ENCODE results near the gene BAZ2A.
"Not testable (repeated sequence)": the region's sequence is repeated elsewhere in the genome, so short reads cannot be mapped to it uniquely, and the experiment has no call there.

The BAZ2A gene

GRCh38 chr12:56630180-56630632 lies at the start of gene BAZ2A:
TSS of gene BAZ2A (minus strand) at chr12:56630326. CDS start at chr12:56617530, 12,796 bp downstream.
- peak; percentile 88 for DNase-seq

DNA sequence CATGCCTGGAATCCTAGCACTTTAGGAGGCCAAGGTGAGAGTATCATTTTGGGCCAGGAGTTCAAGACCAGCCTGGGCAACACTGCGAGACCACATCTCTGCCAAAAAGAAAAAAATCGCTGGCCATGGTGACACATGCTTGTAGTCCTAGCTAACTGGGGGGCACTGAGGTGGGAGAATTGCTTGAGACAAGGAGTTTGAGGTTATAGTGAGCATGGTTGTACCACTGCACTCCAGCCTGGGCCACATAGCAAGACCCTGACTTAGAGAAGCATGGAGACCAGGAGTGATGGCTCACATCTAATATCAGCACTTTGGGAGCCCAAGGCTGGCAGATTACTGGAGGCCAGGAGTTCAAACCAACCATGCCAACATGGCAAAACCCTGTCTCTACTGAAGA lies 48.7 kb upstream of the BAZ2A start:
- DNase-seq, result no peak

DNA sequence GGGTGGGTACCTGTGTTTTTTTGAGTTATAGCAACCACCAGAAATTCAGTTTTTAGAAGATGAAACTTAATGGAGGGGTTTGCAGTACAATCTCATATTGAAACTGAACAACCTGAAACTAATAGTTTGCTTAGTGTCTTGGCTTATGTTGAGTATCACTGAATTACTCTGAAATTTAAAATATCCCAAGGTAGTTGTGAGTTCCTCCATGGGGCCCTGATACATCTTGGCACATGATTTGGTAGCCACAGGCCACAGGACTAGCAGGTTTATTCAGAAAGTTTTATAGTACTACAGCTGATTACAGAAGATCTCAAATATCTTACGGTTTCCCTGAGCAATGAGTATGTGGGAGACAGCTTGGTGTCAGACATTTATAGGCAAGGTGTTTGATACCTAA lies 47.6 kb upstream of the BAZ2A start:
- DNase-seq, result no peak

DNA sequence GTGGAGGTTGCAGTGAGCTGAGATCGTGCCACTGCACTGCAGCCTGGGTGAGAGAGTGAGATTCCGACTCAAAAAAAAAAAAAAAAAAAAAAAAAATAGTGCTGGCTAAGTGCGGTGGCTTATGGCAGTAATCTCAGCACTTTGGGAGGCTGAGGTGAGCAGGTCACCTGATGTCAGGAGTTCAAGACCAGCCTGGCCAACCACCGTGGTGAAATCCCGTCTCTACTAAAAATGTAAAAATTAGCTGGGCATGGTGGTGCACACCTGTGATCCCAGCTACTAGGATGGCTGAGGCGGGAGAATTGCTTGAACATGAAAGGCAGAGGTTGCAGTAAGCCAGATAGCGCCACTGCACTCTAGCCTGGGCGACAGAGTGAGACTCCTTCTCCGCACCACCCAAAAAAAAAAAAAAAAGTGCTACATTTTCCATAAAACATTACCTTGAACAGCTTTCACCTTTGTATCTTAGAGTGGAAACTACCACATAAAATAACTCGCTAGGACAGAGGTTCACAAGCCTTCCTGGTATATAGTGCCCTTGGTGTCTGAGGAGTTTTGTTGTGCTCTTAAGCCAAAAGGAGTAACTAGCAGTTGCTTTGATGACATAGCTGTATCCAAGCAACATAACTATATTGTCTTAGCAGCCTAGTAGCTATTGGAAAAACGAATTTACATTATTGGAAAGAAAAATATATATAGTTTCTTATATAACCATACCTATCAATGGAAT lies 46.9 kb upstream of the BAZ2A start:
- DNase-seq, result no peak

DNA sequence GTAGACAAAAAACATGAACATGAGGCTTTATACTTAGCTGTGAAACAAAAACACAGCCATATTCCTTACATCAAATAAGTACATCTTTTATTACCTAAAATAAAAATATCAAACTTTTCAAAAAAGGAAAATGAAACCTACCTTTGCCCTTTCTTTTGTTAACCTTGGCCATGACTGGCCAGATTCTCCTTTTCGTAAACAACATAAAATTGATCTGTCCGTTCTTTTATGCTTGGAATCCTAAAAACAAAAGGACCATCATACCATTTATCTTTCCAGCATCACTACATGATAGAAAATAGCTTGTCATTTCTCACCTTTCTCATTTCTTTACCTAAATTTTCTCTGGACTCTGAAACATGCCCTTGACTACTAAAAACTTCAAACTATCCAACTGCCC lies 41.5 kb upstream of the BAZ2A start:
- DNase-seq, result no peak

DNA sequence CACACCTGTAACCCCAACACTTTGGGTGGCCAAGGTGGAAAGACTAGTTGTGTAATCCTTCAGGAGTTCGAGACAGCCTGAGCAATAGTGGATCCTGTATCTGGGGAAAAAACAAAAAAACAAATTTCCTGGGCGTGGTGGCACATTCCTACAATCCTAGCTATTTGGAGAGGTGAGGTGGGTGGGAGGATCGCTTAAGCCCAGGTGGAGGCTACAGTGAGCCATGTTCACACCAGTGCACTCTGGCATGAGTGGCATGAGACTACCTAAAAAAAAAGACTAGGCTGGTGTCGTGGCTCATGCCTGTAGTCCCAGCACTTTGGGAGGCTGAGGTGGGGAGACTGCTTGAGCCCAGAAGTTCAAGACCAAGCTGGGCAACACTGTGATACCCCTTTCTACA lies 40.7 kb upstream of the BAZ2A start:
- DNase-seq, result no peak

GRCh38 chr12:56668197-56668457 lies 38.0 kb upstream of the BAZ2A start:
- DNase-seq, result no peak

GRCh38 chr12:56661979-56662638 lies 32.0 kb upstream of the BAZ2A start:
- DNase-seq, result no peak

- no peak for DNase-seq
Measured at GRCh38 chr12:56661560-56661959, 31.4 kb upstream of the BAZ2A start.

GRCh38 chr12:56658921-56659320 lies 28.8 kb upstream of the BAZ2A start:
- DNase-seq, result no peak

GRCh38 chr12:56657416-56658379 lies 27.6 kb upstream of the BAZ2A start:
- DNase-seq, result no peak

- not testable (repeated sequence) for DNase-seq
Measured at GRCh38 chr12:56653781-56654180, 23.7 kb upstream of the BAZ2A start.

DNA sequence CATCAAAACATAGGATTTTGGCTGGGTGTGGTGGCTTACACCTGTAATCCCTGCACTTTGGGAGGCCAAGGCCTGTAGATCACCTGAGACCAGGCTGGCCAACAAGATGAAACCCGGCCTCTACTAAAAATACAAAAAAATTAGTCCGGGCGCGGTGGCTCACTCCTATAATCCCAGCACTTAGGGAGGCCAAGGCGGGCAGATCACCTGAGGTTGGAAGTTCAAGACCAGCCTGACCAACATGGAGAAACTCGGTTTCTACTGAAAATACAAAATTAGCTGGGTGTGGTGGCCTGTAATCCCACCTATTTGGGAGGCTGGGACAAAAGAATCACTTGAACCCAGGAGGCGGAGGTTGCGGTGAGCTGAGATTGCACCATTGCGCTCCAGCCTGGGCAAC lies 17.9 kb upstream of the BAZ2A start:
- not testable (repeated sequence) for DNase-seq

GRCh38 chr12:56645717-56646446 lies 15.8 kb upstream of the BAZ2A start, which contains the start of gene ATP5F1B:
TSS of gene ATP5F1B (minus strand) at chr12:56645984. CDS start at chr12:56645963, 21 bp downstream.
- peak; percentile 94 for DNase-seq

DNA sequence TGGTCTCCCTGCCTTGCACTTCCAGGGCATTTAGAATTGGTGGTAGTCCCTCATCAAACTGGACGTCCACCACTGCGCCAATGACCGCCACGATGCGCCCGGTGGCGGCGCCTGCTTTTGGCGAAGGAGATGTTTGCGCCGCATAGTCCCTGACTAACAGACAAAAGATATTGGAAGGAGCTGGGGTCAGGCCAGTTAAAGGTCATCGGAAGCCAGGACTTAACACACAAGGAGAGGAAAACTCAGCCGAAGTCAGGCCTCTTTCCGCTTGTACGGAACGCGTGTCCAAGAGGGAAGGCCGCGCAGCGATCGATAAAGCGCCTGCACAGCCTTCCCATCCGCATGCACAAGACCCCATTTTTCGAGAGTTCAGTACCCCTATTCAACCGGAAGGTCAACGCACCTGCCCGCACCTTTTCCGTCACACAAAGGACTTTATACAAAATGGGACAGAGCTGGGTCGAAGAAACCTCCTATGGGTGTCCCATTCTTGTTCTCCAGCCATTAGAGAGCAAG lies 15.1 kb upstream of the BAZ2A start:
- no peak for DNase-seq

DNA sequence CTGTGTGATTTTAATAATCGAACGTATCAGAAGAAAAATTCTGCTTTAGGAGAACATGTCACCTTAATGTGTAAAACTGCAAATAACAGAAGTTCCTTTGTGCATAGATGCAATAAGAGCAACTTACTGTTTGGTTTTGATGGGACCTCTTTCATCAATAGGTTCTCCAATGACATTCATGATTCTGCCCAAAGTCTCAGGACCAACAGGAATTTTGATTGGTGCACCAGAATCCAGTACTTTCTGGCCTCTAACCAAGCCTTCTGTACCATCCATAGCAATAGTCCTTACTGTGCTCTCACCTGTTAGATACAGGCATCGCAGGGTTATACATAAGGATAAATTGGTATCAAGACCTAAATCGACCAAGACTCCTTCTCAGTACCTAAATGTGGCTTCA lies 14.5 kb upstream of the BAZ2A start:
- DNase-seq, result no peak

DNA sequence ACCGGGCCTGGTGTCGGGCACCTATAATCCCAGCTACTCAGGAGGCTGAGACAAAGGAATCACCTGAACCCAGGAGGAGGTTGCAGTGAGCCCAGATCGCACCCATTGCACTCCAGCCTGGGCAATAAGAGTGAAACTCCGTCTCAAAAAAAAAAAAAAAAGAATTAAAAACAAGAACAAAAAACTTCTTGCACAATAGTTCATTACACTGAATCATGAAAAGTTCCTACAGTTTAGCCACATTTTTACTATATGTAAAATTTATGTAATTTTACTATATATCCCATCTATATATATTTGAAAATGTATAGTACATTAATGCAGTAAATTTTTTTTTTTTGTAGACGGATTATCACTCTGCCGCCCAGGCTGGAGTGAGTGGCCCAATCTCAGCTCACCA lies 11.1 kb upstream of the BAZ2A start:
- no peak for DNase-seq

DNA sequence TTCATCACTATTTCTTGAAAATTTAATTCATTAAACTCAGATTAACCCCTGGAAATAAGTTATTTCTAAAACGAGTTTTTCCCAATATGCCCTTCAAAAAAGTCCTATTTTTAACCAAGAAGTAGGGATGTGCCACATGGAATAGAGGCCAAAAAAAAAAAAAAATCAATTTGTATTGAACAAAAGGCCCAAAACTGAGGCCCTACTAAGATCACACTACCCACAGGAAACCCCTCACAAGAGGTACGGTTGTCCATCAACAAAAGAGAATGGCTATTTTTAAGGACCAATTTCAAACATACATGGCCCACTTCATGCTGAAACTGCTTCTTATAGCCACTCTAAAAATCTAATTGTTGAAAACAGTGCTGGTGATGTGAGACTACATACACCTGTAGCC lies 7.5 kb upstream of the BAZ2A start:
- no peak for DNase-seq

GRCh38 chr12:56636675-56637540 lies 6.8 kb upstream of the BAZ2A start:
- peak; percentile 95 for DNase-seq

DNA sequence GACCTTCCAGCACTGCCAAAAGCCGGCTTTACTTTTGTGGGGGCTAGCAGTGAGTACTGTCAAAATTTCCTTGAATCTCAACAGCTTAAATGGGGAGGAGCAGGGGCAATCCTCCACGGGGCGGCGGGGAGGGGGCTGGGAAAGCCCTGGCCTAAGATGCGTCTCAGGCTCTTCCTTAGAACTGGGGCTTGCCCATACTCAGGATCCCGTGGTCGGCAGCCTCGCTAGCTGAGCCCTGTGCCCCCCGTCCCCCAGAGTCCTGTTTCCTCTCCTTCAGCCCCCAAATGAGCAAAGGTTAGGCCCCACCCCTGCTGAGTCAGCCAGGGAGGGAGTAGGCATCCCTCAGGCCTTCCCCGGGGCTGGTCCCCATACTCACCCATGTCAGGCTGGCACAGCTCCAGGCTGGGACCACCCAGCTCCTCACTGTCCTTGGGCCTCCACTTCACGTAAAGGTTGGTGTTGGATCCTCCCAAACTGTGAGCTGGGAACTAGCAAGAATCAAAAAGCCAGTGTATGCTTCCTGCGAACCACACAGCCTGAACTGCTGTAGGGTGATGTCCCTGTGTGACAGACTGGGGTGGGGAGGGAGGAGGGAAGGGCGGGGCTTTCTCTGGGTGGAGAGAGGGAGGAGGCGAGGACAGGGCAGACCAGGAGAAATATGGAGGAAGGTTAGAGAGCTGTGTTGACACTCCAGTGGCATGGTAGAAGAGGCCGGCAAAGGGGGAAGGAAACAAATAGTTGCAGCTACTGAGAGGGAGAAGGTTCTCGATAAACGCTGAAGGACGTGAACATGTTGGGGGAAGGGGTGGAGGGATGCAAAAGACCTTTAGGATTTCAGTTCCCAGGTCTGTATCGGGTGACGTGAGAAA lies 5.9 kb upstream of the BAZ2A start:
- peak; percentile 84 for DNase-seq
